Endometrial microvascular endothelial cells (primary cell): ENCODE measurements around the gene GPRIN1. TPM values are rescaled to one million over a fixed set of nuclear protein-coding genes. Genes with fewer than 3 reads are reported as not detected.

ENCODE experiments used
- in situ Hi-C: cut with HindIII; loops from 2 replicates; pipeline ENCODE4 v1.10.0; 2017; ENCODE audit warnings: low sequenced_read_pairs, low pct_unique_long_range_greater_than_20kb; ENCODE audit errors: inconsistent ontology term
- total RNA-seq: library from RNA; depleted of rRNA; stranded (reverse); fragments of >200 nt; gene quantifications from one replicate; pipeline ENCODE4 v1.2.3, GENCODE V29; 2015; ENCODE audit errors: inconsistent ontology term

GPRIN1 gene
- total RNA-seq, 1 donor from 2014 or later = 9.0 TPM

DNA sequence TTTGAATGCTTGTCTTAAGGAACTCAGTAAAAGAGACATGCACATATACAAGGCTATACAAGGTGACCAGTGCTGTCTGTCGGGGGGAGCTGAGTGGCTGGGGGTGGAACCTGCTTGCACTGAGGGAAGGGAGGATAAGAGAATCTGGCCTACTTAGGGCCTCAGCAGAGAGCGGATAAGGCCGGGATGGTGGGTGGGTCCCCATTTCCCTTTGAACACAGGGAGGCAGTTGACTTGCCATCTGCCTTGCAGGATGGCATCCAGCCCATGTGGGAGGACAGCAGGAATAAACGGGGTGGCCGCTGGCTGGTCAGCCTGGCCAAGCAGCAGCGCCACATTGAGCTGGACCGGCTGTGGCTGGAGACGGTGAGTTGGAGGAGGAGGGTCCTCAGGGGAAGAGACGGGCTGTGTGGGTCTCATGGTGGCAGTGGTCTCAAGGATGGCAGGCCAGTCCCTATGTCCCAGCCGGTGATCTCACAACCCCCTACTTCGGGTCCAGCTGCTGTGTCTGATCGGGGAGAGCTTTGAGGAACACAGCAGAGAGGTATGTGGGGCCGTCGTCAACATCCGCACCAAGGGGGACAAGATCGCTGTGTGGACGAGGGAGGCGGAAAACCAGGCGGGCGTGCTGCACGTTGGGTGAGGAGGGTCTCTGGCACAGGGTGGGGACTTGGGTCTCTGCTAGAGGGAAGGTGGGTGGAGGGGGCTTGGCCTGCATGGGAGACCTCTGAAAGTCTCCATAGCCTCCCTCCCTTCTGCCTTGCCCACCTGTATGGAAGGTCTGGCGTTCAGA is 35.1 kb upstream of the GPRIN1 start:
- in situ Hi-C loops = no loop called here

DNA sequence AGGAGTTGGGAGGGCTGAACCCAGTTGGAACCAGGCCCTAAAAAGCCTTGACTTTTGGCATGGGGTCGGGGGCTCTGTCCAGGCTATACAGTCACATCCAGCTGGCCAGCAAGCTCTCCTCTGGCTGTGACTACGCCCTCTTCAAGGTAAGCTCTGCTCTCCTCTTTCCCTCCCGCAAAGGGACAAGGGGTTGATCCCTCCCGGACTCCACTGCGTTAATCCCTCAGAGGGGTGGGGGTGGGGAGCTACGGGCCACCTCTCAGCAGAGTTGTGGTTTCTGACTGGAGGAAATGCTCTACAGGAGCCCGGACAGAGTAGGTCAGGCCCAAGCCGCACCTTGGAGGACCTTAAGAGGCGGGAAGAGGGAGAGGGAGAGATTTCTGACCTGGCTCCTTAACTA is 34.3 kb upstream of the GPRIN1 start:
- in situ Hi-C loops = no loop called here

DNA sequence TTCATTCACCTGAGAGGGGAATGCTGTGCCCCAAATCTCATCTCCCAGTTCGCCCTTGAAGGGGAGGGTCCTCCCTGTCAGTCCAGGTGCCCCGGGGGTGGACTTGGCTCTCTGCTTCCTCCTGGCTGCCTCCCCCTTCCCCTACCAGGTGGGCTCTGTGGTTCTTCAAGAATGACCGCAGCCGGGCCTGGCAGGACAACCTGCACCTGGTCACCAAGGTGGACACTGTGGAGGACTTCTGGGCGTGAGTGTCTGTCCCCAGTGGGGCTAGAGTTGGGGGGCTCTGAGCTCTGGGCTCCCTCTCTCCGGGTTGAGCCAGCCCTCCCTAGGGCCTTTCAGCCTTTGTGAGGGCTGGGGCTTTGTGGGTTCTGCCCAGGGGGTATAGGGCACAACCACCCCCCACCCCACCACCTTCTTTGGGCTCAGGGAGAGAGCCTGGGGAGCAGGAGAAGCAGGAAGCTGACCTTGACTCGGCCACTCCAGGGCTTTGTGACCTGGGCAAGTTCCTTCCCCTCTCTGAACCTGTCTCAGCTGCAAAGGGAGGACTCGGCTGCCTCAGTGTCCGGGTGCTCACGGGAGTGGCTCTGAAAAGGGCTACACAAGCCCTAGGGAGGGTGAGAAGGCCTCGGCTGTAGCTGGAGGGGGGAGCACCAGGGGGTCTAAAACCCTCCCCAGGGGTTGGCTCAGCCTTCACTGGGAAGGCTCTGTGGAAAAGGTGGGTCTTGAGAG is 33.7 kb upstream of the GPRIN1 start:
- in situ Hi-C loops = no loop called here

DNA sequence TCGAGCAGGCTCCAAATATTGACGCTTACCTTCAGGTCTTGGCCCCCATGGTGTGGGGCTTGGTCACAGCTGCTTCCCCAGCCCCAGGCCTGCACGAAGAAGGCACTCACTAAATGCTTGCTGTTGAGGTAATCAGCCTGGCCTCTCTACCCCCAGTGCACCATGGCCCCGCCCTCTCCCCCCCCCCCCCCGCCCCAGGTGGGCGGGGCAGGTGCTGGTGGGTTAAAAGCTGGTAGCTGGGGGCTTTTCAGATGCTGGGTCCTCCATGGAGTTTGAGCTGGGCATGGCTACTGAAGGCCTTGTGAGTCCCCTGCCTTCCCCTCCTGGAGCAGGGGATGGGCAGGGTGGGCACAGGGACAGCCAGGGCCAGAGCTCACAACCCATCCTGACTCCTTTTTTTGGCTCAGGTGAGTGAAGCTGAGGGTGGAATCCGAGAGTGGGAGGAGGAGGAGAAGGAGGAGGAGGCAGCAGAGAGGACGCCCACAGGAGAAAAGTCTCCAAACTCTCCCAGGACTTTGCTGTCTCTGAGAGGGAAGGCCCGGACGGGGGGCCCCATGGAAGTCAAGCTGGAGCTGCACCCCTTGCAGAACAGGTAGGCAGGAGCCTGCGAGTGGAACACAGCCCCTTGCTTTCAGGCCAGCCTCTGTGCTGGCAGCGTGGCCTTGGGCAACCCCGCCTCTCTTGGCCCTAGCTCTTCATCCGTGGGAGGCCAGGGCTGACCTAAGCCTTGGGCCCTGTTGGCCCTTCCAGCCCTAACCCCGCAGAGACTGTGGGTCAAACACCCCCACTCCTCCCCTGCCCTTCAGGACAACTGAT is 32.9 kb upstream of the GPRIN1 start:
- in situ Hi-C loops = no loop called here

DNA sequence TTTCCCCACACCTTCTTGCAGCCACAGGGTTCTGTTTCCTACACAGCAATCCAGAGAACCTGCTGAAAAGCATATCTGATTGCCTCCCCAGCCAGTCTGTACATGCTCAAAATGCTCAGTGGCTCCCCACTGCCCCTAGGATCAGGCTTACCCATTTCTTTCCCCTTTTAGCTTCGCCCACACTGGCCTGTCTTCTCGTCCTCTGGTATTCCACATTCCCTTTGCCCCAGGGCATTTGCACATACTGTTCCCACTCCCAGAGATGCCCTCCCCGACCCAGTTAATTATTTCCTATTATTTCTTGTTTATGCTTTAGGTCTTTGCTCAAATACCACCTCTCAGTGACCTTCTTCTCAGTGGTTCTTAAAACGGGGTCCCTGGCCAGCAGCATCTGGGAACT is 30.7 kb upstream of the GPRIN1 start:
- in situ Hi-C loops = no loop called here

DNA sequence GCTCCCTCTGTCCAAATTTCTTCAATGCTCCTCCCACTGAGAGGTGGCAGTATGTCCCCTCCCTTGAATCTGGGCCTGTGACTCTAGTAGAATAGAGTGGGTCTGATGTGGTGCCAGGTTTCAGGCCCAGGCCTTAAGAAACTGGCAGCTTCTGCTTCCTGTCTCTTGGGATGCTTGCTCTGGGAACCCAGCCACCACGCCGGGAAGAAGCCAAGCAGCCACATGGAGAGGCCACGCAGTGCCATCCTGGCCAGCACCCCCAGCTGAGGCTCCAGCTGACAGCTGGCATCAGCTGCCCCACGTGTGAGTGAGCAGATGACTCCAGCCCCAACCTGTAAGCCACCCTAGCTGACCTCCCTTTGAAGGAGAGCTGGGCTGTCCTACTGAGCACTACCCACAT is 30.0 kb upstream of the GPRIN1 start:
- in situ Hi-C loops = no loop called here

DNA sequence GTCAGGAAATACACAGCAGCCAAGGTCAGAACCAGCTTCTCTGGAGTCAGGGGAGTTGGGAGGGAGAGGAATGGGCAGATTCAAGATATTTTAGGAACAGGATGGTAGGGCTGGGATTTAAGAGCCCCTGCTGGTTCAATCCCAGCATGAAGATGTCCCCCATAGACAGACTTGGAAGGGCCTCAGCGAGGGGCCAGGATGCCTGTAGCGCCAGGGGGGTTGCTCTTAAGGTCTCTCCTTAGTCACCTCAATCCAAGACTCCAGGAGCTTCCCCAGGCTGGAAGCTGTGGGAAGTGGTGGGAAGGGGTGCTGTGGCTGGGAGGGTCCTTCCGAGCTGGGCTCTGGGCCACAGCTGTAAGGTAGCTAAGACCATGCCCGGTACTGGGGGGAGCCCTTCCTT is 29.3 kb upstream of the GPRIN1 start:
- in situ Hi-C loops = no loop called here

DNA sequence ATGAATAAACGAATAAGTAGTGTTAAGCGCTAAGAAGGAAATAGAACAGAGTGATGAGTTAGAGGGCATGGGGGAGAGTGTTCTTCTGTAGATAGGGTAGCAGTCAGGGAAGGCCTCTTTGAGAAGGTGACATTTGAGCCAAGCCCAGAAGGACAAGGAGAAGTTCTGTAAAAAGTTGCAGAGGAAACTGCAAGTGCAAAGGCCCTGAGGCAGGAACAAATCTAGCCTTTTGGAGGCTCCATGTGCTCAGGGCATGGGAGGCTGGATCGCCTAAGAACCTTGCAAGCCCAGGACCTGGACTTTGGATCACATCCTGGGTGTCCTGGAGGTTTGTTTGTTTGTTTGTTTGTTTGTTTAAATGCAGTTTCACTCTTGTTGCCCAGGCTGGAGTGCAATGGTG is 28.5 kb upstream of the GPRIN1 start:
- in situ Hi-C loops = no loop called here

DNA sequence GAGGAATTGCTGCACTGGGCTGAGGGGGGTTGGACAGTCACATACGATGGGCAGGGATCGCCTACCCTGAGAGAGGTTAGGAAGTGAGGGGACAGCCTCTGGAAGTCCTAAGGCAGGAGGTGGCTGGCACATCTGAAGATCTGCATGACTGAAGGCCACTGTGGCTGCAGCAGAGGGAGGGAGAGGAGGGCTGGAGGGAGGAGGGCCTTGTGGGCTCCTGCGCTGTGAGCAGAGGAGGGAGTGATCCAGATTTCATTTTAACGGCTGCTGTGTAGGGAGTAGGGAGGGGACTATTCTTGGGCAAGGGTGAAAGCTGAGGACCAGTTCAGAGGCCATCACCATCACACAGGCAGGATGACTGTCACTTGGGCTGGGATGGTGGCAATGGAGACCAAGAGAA is 27.6 kb upstream of the GPRIN1 start:
- in situ Hi-C loops = no loop called here

DNA sequence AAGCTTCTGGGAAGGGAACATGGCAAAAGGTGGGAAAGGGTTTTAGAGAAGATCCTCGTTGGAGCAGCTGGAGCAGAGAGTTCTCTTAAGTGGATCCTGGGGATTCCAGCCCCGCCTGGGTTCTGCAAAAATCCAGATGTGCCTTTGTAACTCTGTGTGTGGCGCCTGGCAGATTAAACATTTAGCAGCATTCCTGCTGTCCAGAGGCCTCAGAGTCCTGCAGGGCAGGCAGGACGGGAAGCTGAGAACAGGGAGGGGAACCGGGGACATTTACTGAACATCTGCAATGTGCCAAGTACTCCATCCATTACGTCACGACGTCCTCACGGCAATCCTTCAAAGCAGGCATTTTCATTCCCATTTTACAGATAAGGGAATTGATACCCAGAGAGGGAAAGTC is 26.5 kb upstream of the GPRIN1 start:
- in situ Hi-C loops = no loop called here

DNA sequence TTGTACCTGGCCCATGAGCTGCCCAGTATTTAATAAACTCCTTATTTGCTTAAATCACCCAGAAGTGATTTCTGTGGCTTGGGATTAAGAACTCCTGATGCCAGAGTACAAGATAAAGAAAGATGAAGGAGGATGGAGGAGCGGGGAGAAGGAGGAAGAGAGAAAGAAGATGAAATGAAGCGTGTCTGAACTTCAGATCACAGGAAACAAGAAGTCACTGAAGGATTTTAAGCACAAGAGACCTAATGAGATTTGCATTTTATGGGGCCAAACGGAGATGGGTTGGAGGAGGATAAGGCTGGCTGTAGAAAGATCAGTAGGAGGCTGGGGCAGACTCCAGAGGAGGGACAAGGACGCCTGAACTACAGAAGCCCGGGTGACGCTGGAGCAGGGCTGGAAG is 23.6 kb upstream of the GPRIN1 start:
- in situ Hi-C loops = no loop called here

DNA sequence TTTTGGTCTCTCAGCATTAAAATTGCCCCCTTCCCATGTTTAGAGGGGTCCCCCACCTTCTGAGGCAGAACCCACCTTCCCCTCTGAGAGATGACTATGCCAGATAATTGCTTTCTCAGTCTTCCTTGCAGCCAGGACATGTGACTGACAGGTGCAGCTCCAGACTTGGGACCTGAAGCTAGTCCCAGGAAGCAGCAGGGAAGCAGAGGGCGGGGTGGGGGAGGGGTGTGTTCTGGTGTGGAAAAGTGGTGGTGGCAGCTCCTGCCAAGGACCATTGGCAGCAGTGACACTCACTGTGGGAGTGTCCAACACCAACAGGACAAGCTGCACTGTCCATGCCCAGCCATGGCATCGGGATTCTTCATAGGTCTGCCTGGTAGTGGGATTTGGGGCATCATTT is 22.8 kb upstream of the GPRIN1 start:
- in situ Hi-C loops = no loop called here

DNA sequence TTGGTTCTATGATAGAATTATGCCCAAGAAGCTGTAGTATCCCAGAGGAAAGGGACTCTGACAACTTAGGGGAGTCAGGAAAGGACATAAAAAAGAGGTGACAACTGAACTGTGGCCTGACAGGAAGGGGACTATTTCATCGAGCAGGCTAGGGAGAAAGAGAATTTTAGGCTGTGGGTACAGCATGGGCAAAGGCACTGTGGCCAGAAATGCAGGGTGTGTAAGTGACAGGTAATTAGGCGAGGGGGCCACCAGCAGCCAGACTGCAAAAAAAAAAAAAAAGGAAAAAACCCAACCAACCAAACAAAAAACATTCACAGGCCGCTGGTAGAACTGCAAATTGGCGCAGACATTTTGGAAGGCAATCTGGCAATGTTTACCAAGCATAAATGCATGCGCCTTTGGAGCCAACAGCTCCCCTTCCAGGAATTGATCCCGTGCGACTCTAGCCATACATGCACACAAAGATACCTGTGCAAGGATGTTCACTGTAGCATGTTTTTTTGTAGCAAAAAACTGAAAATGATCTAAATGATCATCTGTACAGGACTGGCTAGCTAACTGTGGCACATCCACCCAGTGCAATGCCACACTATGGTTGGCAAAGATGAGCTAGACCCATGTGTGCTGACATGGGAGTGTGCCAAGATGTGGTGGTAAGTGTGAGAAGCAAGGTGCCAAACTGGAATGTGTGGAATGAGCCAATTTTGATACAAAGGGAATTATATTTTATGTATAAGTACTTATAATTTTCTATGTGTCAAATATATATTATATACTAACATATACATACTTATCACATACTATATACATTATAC is 21.6 kb upstream of the GPRIN1 start:
- in situ Hi-C loops = no loop called here

DNA sequence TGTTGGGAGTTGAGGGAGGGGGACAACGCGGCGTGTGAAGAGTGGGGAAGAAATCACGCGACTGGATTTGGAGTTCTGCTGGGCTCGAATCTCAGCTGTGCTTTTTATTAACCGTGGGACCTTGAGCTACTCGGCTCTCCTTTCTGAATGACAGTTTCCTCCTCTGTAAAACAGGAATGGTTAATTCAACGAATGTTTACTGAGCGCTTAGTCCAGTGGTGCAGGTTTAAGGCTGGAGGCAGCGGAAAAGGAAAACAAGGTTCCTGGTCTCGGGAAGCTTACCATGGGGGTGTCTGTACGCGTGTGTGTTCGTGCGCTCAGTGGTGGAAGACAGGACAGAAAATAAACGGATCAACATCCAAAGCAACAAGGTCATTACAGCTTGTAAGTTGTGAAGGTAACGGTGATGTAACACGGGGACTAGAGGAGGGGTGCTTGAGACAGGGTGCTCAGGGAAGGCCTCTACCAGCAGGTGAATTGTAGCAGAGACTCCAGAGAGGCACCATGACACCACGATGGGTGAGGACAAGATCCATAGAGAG is 20.8 kb upstream of the GPRIN1 start:
- in situ Hi-C loops = no loop called here

DNA sequence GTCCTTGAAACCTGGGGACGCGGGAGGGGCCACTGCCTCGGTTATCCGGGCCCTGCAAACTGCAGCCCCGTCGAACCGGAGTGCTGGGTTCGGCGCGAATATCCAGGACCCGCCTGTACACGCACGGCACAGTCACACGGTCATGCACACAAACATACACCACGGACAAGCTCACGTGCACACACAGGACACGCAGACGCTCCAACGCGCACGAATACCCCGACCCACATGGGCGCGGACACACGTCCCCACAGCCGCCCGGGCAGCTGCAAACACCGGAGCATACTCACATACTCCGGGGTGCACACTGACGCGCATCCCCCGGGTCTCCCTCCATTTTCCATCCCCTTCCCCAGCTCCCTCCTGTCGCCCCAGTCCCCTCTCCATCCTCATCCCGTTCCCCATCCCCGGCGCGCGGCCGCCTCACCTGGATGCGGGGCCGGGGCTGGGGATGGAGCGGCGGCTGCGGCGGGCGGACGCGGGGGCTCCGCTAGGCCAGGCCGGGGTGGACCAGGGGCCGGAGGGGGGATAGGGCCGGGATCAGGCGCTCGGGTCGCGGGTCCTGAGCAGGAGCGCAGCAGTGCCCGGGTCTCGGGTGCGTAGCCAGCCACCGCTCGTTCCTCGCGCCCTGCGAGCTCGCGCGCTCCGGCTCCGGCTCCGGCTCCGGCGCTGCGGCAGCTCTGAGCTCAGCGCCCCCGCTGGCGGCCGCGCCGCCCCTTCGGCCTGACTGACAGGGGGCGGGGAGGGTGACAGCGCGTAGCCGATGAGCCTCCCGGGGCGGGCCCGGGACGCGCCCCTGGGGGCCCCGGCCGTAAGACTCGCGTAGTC is 20.1 kb upstream of the GPRIN1 start, which contains the start of the genes EIF4E1B and SNCB:
Gene EIF4E1B (plus strand): TSS at position 823 of the 828 bp plus-strand sequence. CDS start 12,113 bp downstream, outside the sequence.
Gene SNCB (minus strand): TSS at position 682 of the 828 bp plus-strand sequence. CDS start 880 bp downstream, outside the sequence.
- in situ Hi-C loops = no loop called here

DNA sequence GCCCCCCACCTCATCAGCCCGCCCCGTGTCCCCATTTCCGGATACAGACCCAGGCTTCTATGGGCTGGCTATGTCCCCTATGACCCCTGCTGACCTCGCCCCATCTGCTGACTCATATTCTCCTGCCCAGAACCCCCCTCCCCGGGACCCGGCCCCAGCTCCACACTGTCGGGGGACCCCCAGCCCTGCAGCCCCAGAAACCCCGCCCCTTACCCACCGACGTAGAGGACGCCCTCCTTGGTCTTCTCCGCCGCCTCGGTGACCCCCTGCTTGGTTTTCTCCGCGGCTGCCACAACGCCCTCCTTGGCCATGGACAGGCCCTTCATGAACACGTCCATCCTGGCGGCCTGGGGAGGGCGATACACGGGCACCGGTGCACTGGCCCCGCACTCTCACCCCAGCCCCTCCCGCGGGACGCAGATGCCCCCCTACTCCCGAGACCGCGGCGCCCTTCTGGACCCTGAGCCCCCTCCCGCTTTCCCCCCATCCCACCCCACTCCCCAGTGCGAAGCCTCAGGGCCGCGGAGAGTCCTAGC is 19.4 kb upstream of the GPRIN1 start:
- in situ Hi-C loops = no loop called here
